BJ (cell line): ENCODE data around the gene MCTP1. TPM values are rescaled to one million over a fixed set of nuclear protein-coding genes. Genes with fewer than 3 reads are reported as not detected.

Source experiments
- CTCF ChIA-PET: fragments of 350-600 bp; formaldehyde crosslinking; extraction: SDS; loops from one replicate; lab custom pipeline; 2021; ENCODE audit warnings: antibody characterized with exemption, inconsistent platforms; lab: Yijun Ruan, JAX
- POLR2A ChIA-PET: fragments of 300-600 bp; sonication (Branson Sonifier 250); formaldehyde crosslinking; extraction: SDS; loops from one replicate; lab custom pipeline; 2021; ENCODE audit warnings: antibody characterized with exemption; lab: Charles Lee
- DNase-seq: peaks from one replicate; pipeline ENCODE4 v3.0.0-alpha.2; 2011; ENCODE audit warnings: low read depth
- H3K27me3 ChIP-seq: 2 replicates; pipeline ENCODE4 v1.6.0; 2011; ENCODE audit warnings: low read length; ENCODE audit not compliant: control insufficient read depth, insufficient read depth
- H3K36me3 ChIP-seq: 2 replicates; pipeline ENCODE4 v1.5.1; 2011; ENCODE audit warnings: low read length; ENCODE audit not compliant: control insufficient read depth, insufficient read depth
- H3K4me3 ChIP-seq: 2 replicates; pipeline ENCODE4 v1.5.1; 2011; ENCODE audit warnings: low read depth, mild to moderate bottlenecking, control low read depth, low read length
- CTCF ChIP-seq: IDR thresholded peaks from 2 replicates; pipeline ENCODE4 v1.5.1; 2011; ENCODE audit warnings: low read depth, mild to moderate bottlenecking, control low read depth, inconsistent platforms, low read length, moderate library complexity; ENCODE audit not compliant: insufficient read depth
- polyA plus RNA-seq: library from polyadenylated mRNA; depleted of rRNA; stranded (reverse); fragments of >200 nt; gene quantifications from 2 replicates; pipeline ENCODE4 v1.2.3, GENCODE V29; 2011; rRNA removed
- small RNA-seq: library from RNA; depleted of rRNA; stranded (forward); fragments of <200 nt; gene quantifications from one replicate; pipeline ENCODE3, GENCODE V24; 2012; ENCODE audit warnings: low replicate concordance, low read depth; ENCODE audit not compliant: insufficient read length

The MCTP1 gene
- polyA plus RNA-seq, 1 experiment = 0.02 TPM

- no peaks in the 10 kb centered on the region for H3K36me3 ChIP-seq
- no peak for DNase-seq
- POLR2A ChIA-PET = no interaction called here
- no peak for TF ChIP-seq CTCF
- no peaks in the 10 kb centered on the region for H3K27me3 ChIP-seq
- no peak overlapping the region for H3K4me3 ChIP-seq
- CTCF ChIA-PET = no interaction called here
Measured at GRCh38 chr5:94670726-94671125, 614.2 kb downstream of the MCTP1 start.

DNA sequence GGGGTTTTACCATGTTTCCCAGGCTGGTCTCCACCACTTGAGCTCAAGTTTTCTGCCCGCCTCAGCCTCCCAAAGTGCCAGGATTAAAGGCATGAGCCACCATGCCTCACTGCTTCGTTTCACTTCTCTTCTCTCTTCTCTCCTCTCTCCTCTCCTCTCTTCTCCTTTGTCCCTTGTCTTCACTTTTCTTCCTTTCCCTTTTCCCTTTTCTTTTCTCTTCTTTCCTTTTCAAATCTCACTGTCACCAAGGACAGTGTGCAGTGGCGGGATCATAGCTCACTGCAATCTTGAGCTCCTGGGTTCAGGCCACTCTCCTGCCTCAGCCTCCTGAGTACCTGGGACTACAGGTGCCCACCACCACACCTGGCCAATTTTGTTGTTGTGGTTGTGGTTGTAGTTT, 617.0 kb downstream of the MCTP1 start:
- DNase-seq = no peak
- TF ChIP-seq CTCF = no peak
- Histone ChIP-seq H3K4me3 (no peak overlapping the region), H3K27me3 (no peaks in the 10 kb centered on the region), H3K36me3 (0 out of 2 replicates have a peak, but pooled peaks cover 2% of the 10 kb centered on the region)
- CTCF ChIA-PET = interaction anchor here (0.6 kb wide), 1 partner anchor 1008 kb away, joined by 3 read pairs; no protein-coding TSS in a partner anchor
- POLR2A ChIA-PET = no interaction called here

- POLR2A ChIA-PET = no interaction called here
Measured at GRCh38 chr5:94661086-94661485, 623.8 kb downstream of the MCTP1 start.

GRCh38 chr5:94660506-94660905, 624.4 kb downstream of the MCTP1 start:
- POLR2A ChIA-PET = no interaction called here
- no peak overlapping the region for H3K4me3 ChIP-seq
- H3K27me3 ChIP-seq = no peaks in the 10 kb centered on the region
- CTCF ChIA-PET = no interaction called here
- 0 out of 2 replicates have a peak, but pooled peaks cover 2% of the 10 kb centered on the region for H3K36me3 ChIP-seq
- no peak for DNase-seq
- TF ChIP-seq CTCF = no peak

More at GRCh38 chr5:94661086-94661485, 623.8 kb downstream of the MCTP1 start:
- DNase-seq = no peak
- CTCF ChIA-PET = interaction anchor here (0.7 kb wide), 1 partner anchor 57 kb away, joined by 3 read pairs; no protein-coding TSS in a partner anchor
- no peaks in the 10 kb centered on the region for H3K27me3 ChIP-seq
- no peak overlapping the region for H3K4me3 ChIP-seq
- no peak for TF ChIP-seq CTCF
- H3K36me3 ChIP-seq = 0 out of 2 replicates have a peak, but pooled peaks cover 2% of the 10 kb centered on the region

GRCh38 chr5:94658272-94658671, 626.6 kb downstream of the MCTP1 start:
- ChIA-PET CTCF (no interaction called here), POLR2A (no interaction called here)
- Histone ChIP-seq H3K4me3 (no peak overlapping the region), H3K27me3 (no peaks in the 10 kb centered on the region), H3K36me3 (no peaks in the 10 kb centered on the region)
- no peak for TF ChIP-seq CTCF
- DNase-seq = no peak

Small RNA genes within 50 kb of the gene (small RNA-seq; reads per million reads assigned to genes)
- not detected for gene RF02271

Other genes with a start within 250 kb of the MCTP1 start
- gene FAM81B, start 106.3 kb upstream of the MCTP1 start, polyA plus RNA-seq = not detected in 2 replicates